Measurements from ENCODE around the gene COL28A1.

Gene COL28A1

DNA sequence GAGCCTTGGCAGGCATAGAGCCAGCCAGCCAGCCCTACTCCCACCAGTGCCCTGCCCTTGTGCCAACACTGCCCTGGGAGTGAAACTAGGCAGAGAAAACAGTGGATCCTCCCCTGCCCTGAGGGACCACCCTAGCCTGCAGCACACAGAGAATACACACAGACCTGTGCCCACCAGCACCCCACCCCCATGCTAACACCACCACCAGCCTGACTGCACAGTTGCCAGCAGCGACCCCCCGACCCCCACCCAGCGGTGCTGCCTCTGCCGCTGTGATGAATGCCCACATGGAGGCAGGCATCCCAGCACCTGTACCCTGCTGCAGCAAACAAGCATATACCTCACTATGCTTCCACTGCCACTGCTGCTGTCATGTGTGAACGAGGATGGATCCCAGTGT lies 21.6 kb upstream of the COL28A1 start:
- DNase-seq, result no peak

GRCh38 chr7:7556852-7557251 lies 21.2 kb upstream of the COL28A1 start:
- no peak for DNase-seq

DNA sequence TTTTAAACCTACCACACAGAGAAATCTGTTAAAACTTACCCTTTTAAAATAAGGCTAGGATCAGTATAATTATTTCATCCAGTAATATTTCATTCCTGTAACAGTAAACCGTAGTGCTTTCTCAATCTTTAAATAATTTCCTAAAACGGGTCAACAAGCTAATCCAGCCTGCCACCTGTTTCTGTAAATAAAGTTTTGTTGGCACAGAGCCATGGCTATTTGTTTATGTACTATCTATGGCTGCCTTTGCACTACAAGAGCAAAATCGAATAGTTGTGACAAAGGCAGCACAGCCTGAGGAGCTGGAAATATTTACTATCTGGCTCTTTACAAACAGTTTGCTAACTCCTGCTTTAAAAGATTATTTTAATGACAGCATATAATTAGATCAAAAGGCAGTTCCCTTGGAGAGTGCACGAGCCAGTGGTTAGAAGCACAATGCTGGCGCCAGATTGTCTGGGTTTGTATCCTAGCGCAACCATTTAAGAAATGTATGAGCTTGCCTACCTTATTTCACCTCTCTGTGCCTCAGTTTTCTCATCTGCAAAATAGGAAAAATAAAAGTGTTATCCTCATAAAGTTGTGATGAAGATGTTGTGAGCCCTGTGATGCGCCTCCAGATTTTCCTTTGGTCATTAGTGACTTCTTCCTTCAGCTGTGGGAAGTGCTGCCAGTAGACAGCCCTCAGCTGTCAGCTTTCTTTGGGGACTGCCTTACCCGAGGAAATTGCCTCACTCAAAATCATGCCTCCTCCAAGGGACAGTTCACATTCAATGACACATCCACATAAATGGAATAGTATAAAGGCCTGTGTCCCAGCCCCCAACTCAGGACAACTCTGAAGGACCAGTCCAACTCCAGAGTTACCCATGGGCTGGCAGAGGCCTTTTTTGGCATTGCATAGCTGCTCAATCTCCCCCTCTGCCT lies 19.2 kb upstream of the COL28A1 start:
- no peak for DNase-seq

- DNase-seq, result no peak
Observed at GRCh38 chr7:7554021-7554432, 18.4 kb upstream of the COL28A1 start.

DNA sequence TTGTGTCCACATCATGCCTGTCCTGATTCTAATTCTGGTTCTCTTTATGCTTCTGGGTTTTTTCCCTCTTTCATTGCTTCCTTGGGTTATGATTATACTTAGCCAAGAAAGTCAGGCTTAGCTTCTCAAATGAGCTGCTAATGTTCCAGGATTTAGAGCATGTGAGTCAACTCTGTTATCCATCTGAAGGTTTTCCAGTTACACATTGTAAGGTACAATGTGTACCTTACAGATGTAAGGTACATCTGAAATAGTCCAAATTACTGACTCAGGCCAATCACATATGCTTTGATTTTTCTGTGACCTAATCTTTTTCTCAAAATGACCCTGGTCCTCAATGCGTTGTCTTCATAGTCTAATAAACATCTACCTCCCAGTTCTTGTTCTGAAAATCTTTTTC lies 17.7 kb upstream of the COL28A1 start:
- DNase-seq, result no peak

DNA sequence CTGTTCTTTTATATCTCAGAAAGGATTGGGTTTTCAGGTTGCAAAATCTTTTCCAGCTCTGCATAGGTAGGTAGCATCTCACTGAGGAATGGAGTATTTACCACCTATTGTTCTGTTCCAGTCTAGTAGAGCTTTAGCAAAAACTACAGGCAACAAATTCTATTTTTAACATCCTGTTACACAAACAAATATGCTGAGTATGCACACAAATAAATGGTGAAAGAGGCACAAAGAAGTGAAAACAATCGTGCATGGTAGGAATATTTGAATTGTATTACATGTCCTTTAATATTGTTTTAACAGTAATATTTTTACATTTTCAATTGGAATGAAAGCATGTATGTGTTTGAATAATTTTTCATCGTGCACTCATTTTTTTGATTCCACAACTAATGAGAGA lies 16.5 kb upstream of the COL28A1 start:
- DNase-seq, result no peak

DNA sequence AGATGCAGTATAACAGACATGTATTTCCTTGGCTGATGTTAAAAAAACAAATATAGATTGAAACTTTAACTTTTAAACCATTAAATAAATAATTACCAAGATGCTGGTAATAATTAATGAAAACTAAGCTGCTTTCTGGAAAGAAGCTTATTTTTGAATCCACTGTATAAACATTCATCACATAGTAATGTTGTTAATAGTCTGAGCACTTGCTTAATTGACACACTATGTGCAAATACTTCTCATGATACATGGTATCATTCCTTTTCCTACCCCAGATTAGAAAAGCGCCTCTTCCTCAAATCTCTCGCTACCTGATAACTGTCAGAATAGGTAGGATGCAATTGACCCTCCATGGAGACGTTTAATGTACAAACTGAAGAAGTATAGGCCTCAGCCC lies 15.0 kb upstream of the COL28A1 start:
- no peak for DNase-seq

GRCh38 chr7:7548407-7548806 lies 12.7 kb upstream of the COL28A1 start:
- no peak for DNase-seq

DNA sequence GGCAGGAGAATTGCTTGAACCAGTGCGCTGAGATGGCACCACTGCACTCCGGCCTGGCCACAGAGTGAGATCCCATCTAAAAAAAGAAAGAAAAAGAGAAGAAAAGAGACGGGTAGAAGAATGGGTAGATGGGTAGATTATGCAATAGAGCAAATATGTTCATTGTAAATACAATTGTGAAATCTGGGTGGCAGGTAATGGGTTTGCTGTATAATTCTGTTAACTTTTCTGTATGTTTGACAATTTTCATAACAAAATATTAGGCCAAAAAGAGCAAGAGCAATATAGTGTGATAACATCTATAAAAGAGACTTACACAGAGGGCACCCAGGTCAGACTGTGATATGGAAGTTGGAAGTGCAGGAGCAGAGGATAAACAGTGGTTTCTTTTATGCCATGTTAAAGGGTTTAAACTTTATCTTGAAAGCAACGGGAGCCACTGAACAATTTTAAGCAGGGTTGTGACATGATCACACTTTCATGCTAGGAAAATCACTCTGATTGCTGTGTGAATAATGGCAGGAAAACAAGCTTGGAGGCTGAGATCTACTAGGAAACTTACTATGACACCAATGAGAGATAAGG lies 6.7 kb upstream of the COL28A1 start:
- no peak for DNase-seq

GRCh38 chr7:7539711-7540110 lies 4.0 kb upstream of the COL28A1 start:
- DNase-seq, result no peak

GRCh38 chr7:7539152-7539551 lies 3.5 kb upstream of the COL28A1 start:
- no peak for DNase-seq

GRCh38 chr7:7537711-7538110 lies 2.0 kb upstream of the COL28A1 start:
- no peak for DNase-seq

DNA sequence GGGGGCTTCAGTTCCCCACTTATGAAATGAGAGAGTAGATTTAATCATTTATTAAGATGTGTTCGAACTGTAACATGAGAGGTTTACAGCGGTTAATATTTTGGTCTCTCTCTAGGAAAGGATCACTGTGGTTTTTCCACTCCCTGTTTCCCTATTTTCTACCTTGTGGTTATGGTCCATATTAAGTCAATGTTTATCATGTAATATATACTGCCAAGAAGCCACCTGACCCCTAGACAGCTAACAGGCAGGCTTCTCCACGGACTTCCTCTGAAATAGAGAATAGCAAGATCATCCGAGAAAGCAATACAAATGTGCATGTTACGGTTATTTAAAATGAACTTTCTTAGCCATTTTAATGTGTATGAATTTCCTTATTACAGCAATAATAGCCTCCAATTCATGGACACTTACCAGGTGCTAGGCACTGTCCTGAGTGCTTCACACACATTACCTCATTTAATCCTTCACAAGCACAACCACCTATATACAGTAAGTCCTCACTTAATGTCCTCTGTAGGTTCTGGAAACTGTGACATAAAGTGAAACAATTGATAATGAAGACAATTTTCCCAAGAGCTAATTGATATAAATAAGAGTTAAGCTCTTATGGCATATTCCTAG lies 835 bp upstream of the COL28A1 start:
- DNase-seq, result no peak

DNA sequence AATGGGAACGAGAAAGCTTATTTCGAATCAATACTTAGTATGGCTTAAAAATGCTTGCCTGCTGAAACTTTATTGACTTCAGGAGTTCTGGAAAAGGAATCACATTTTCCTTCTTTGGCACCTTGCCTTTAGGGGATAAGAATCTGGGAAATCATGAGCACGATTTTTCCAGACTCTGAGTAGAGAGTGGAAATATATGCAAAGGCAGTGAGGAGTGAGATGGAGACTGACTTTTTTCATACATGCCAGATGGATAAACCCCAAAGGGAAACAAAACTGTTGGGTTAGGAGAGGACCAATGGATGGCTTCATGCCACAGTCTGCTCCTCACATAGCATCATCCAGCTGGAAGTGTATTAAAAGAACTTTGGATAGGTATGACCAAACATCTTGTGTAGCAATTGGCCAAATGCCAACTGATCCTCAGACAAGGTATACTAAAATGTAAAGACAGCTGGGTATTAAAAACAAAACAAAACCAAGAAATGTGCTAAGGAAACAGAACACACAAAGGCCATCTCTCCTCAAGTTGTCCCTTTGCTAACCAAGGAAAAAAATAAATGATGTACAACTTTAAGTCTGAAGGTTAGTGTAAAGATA lies 1.7 kb downstream of the COL28A1 start:
- no peak for DNase-seq

DNA sequence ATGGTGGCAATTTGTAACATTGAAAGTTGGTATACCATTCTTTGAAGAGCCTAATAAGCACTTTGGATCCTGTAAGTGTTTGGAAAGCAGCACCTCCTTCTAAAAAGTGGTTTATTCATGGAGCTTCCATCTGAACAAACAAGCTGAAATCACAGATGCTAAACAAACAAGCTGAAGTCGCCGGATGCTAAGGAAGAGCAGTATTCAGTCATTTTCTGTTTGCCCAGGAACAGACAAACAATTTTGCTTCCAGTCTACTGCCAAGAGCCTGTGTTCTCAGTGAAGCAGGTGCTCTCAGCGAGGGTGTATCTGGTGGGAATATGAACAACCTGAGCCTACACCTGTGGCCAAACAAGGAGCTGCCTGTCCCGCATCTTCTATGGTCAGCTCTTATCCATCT lies 6.3 kb downstream of the COL28A1 start:
- DNase-seq, result no peak

DNA sequence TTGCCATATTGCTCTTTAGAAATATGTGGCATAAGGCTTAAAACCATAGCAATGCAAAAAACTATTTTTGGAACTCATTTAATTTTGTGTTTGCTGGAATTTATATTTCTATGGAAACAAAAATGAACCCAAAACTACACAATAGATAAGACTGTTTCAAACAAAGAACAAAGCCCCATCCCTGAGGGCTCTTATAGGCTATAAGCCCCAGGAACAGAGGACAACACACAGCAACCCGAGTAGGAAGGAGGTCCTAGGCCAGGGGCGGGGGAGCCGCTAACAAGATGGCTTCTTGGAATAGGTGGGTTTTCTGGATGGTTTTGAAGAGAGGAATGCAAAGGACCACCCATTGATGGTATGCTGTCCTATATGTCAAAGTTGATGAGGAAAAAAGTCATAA lies 8.6 kb downstream of the COL28A1 start:
- DNase-seq, result no peak

GRCh38 chr7:7526006-7526405 lies 9.7 kb downstream of the COL28A1 start:
- no peak for DNase-seq

DNA sequence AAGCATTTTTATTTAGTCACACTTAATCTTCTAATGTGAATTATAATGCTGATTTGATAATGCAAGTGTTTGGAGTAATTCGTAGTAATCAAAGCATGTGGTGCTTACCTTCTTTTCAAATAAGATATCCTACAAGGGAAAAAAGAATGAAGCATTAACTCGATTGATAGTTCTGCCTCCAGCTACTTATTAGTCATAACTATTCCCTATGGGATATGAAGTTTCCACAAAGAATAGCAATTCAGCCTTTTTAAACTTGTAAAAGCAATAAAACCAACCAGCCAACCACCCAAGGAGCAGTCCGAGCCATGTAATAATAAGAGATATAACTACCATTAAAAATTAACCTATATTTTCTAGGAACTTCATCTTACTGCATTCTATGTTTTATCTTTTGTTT lies 11.6 kb downstream of the COL28A1 start:
- DNase-seq, result no peak

GRCh38 chr7:7522421-7522820 lies 13.3 kb downstream of the COL28A1 start:
- DNase-seq, result no peak

DNA sequence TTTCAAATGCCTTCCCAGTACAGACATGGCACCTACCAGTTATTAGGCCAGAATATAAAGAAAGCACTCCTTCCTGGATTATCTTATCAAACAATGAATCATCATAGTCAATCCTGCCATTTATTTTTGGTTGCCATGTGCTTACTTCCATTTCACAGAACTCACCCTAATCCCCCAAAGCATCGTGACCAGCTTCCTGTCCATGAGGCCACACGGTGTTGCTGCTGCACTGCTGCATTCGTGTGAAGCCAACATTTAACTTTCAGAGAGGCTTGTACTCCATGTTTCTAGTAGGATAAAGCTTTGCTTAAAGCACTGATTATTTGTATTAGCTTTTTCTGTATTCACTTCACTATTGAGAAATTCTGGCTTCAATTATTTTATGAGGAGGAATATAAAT lies 14.4 kb downstream of the COL28A1 start:
- DNase-seq, result no peak

- DNase-seq, result no peak
Observed at GRCh38 chr7:7519528-7519927, 16.1 kb downstream of the COL28A1 start.

- DNase-seq, result no peak
Observed at GRCh38 chr7:7519056-7519455, 16.6 kb downstream of the COL28A1 start.

GRCh38 chr7:7517754-7518153 lies 17.9 kb downstream of the COL28A1 start:
- DNase-seq, result no peak

DNA sequence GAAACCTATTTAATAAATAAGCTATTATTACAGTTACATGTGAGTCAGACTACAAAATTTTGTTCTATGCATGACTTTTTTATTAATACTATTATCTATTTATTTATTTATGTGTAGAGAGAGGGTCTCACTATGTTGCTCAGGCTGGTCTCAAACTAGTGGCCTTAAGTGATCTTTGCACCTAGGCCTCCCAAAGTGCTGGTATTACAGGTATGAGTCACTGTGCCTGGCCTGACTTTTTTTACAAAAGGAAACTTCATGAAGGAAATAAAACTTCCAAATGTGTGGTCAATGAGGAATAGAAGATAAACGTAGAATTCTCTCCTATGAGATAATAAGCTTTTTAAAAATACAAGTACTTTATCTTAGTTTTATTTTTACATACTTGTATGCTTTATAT lies 19.0 kb downstream of the COL28A1 start:
- DNase-seq, result no peak
